OCI-LY3 (cell line): ENCODE measurements around the gene RBM33.

Experiments
- H2AFZ ChIP-seq: fragments of 200-600, 300-600 bp; shearing (Covaris generic); 2 replicates; pipeline ENCODE4 v1.6.0; 2014; ENCODE audit warnings: antibody characterized with exemption, low read depth, low read length
- H3K27ac ChIP-seq: fragments of 200-600, 300-600 bp; sonication (generic); 2 replicates; pipeline ENCODE4 v1.5.1; 2014; ENCODE audit warnings: mild to moderate bottlenecking, low read length, moderate library complexity, mixed read lengths
- H3K27me3 ChIP-seq: fragments of 200-600, 300-600 bp; sonication (generic); 2 replicates; pipeline ENCODE4 v1.6.1; 2014; ENCODE audit warnings: low read depth, low read length, mixed read lengths
- H3K36me3 ChIP-seq: fragments of 200-600, 300-600 bp; sonication (generic); replicated peaks from 2 replicates; pipeline ENCODE3; 2014; ENCODE audit warnings: low read depth, low read length, mixed read lengths
- H3K4me1 ChIP-seq: fragments of 300-600, 200-600 bp; sonication (generic); 2 replicates; pipeline ENCODE4 v1.6.1; 2014; ENCODE audit warnings: low read length, mixed read lengths
- H3K4me2 ChIP-seq: fragments of 200-600, 300-600 bp; sonication (generic); 2 replicates; pipeline ENCODE4 v1.6.1; 2014; ENCODE audit warnings: low read length, mixed read lengths
- H3K4me3 ChIP-seq: fragments of 300-600, 200-600 bp; sonication (generic); 2 replicates; pipeline ENCODE4 v1.5.1; 2014; ENCODE audit warnings: antibody characterized with exemption, mild to moderate bottlenecking, low read length, moderate library complexity
- H3K79me2 ChIP-seq: fragments of 300-600, 200-600 bp; shearing (Covaris generic); 2 replicates; pipeline ENCODE4 v1.6.1; 2014; ENCODE audit warnings: mild to moderate bottlenecking, low read length, mixed read lengths
- H3K9ac ChIP-seq: fragments of 300-600, 200-600 bp; shearing (Covaris generic); 2 replicates; pipeline ENCODE4 v1.6.0; 2014; ENCODE audit warnings: mild to moderate bottlenecking, low read length, moderate library complexity
- H3K9me3 ChIP-seq: fragments of 200-600, 300-600 bp; shearing (Covaris generic); 2 replicates; pipeline ENCODE4 v1.6.1; 2014; ENCODE audit warnings: low read length, mixed read lengths; ENCODE audit not compliant: insufficient read depth
- H4K20me1 ChIP-seq: fragments of 200-600, 300-600 bp; sonication (generic); 2 replicates; pipeline ENCODE4 v1.6.1; 2016; ENCODE audit warnings: low read length, mixed read lengths; ENCODE audit not compliant: insufficient read depth
- CTCF ChIP-seq: fragments of 200-600, 300-600 bp; sonication (generic); IDR thresholded peaks from 2 replicates; pipeline ENCODE4 v1.5.1; 2014; ENCODE audit warnings: antibody characterized with exemption, low read length, low read depth
- EZH2phosphoT487 ChIP-seq: fragments of 200-600 bp; shearing (Covaris generic); IDR thresholded peaks from 2 replicates; pipeline ENCODE4 v1.6.1; 2018; ENCODE audit warnings: antibody characterized with exemption, mixed run types, low read depth

Gene RBM33

GRCh38 chr7:155662343-155663043 is 18.0 kb downstream of the RBM33 start:
- H3K27me3 ChIP-seq: no peaks in the 10 kb centered on the region
- no peak overlapping the region for H3K4me3 ChIP-seq
- H3K9me3 ChIP-seq: no peaks in the 10 kb centered on the region
- H4K20me1 ChIP-seq: peaks cover 90% of the 10 kb centered on the region
- peaks cover 99% of the 10 kb centered on the region for H3K79me2 ChIP-seq
- no peak overlapping the region for H3K4me2 ChIP-seq
- H3K36me3 ChIP-seq: peaks cover 25% of the 10 kb centered on the region
- peaks cover 8% of the 10 kb centered on the region for H3K4me1 ChIP-seq
- H3K9ac ChIP-seq: no peak overlapping the region
- TF ChIP-seq CTCF (no peak), EZH2phosphoT487 (no peak)
- H2AFZ ChIP-seq: no peak overlapping the region
- H3K27ac ChIP-seq: no peak overlapping the region

- Histone ChIP-seq H3K4me3 (no peak overlapping the region), H3K79me2 (peaks cover 99% of the 10 kb centered on the region), H3K4me1 (peaks cover 8% of the 10 kb centered on the region), H3K9ac (no peak overlapping the region), H3K36me3 (peaks cover 30% of the 10 kb centered on the region), H3K9me3 (no peaks in the 10 kb centered on the region), H2AFZ (no peak overlapping the region), H4K20me1 (peaks cover 88% of the 10 kb centered on the region), H3K4me2 (no peak overlapping the region), H3K27ac (no peak overlapping the region), H3K27me3 (no peaks in the 10 kb centered on the region)
- TF ChIP-seq CTCF (no peak), EZH2phosphoT487 (no peak)
Measured at GRCh38 chr7:155663937-155664336, 19.5 kb downstream of the RBM33 start.

- Histone ChIP-seq H3K4me2 (no peak overlapping the region), H4K20me1 (peaks cover 88% of the 10 kb centered on the region), H3K4me1 (peaks cover 5% of the 10 kb centered on the region)
Measured at GRCh38 chr7:155665079-155665956, 20.9 kb downstream of the RBM33 start.

More at GRCh38 chr7:155665079-155665956, 20.9 kb downstream of the RBM33 start:
- no peak overlapping the region for H3K27ac ChIP-seq
- H3K27me3 ChIP-seq: no peaks in the 10 kb centered on the region
- H3K4me3 ChIP-seq: no peak overlapping the region
- no peaks in the 10 kb centered on the region for H3K9me3 ChIP-seq
- no peak for TF ChIP-seq EZH2phosphoT487
- no peak for TF ChIP-seq CTCF
- H3K9ac ChIP-seq: no peak overlapping the region
- H3K36me3 ChIP-seq: peaks cover 28% of the 10 kb centered on the region
- no peak overlapping the region for H2AFZ ChIP-seq
- peaks cover 99% of the 10 kb centered on the region for H3K79me2 ChIP-seq
